HepG2 (cell line): ENCODE measurements around the gene DHRS1. TPM values are rescaled to one million over a fixed set of nuclear protein-coding genes. Genes with fewer than 3 reads are reported as not detected.

ENCODE experiments used
- ATRX ChIP-seq: sonication (generic); formaldehyde crosslinking; IDR thresholded peaks from 2 replicates; pipeline ENCODE4 v1.4.0; 2020; ENCODE audit warnings: missing genetic modification reagents, borderline replicate concordance
- BATF2 ChIP-seq: sonication (generic); formaldehyde crosslinking; IDR thresholded peaks from 2 replicates; pipeline ENCODE4 v1.8.0; 2022; ENCODE audit warnings: mild to moderate bottlenecking, missing genetic modification reagents, moderate library complexity
- ETS1 ChIP-seq: sonication (generic); formaldehyde crosslinking; IDR thresholded peaks from 2 replicates; pipeline ENCODE4 v1.4.0; 2020; ENCODE audit warnings: missing genetic modification reagents
- GATAD2A ChIP-seq: IDR thresholded peaks from 2 replicates; pipeline ENCODE4 v1.6.1; 2016
- GFI1 ChIP-seq: sonication (generic); formaldehyde crosslinking; IDR thresholded peaks from 2 replicates; pipeline ENCODE4 v1.5.0; 2020; ENCODE audit warnings: missing genetic modification reagents, mild to moderate bottlenecking, borderline replicate concordance
- GLMP ChIP-seq: sonication (generic); formaldehyde crosslinking; IDR thresholded peaks from 2 replicates; pipeline ENCODE4 v1.9.0; 2021; ENCODE audit warnings: missing genetic modification reagents, mild to moderate bottlenecking, borderline replicate concordance
- HMG20A ChIP-seq: IDR thresholded peaks from 2 replicates; pipeline ENCODE4 v1.6.1; 2016; ENCODE audit warnings: borderline replicate concordance
- HOXA9 ChIP-seq: sonication (generic); formaldehyde crosslinking; IDR thresholded peaks from 2 replicates; pipeline ENCODE4 v1.8.1; 2022; ENCODE audit warnings: missing genetic modification reagents, mild to moderate bottlenecking, moderate library complexity, borderline replicate concordance
- HOXD1 ChIP-seq: sonication (generic); formaldehyde crosslinking; IDR thresholded peaks from 2 replicates; pipeline ENCODE4 v1.5.0; 2020; ENCODE audit warnings: missing genetic modification reagents
- IKZF1 ChIP-seq: fragments of 450-650 bp; IDR thresholded peaks from 2 replicates; pipeline ENCODE4 v1.7.1; 2016
- JUN ChIP-seq: sonication (generic); formaldehyde crosslinking; IDR thresholded peaks from 2 replicates; pipeline ENCODE4 v1.4.0; 2020; ENCODE audit warnings: mild to moderate bottlenecking, missing genetic modification reagents
- LBX2 ChIP-seq: sonication (generic); formaldehyde crosslinking; IDR thresholded peaks from 2 replicates; pipeline ENCODE4 v1.5.0; 2020; ENCODE audit warnings: missing genetic modification reagents, mild to moderate bottlenecking, borderline replicate concordance
- MTA3 ChIP-seq: sonication (generic); formaldehyde crosslinking; IDR thresholded peaks from 2 replicates; pipeline ENCODE4 v1.4.0; 2020; ENCODE audit warnings: missing genetic modification reagents
- NCOA5 ChIP-seq: sonication (generic); formaldehyde crosslinking; IDR thresholded peaks from 2 replicates; pipeline ENCODE4 v1.4.0; 2020; ENCODE audit warnings: missing genetic modification reagents
- NFKB2 ChIP-seq: sonication (generic); formaldehyde crosslinking; IDR thresholded peaks from 2 replicates; pipeline ENCODE4 v1.4.0; 2020; ENCODE audit warnings: missing genetic modification reagents, borderline replicate concordance
- PHF5A ChIP-seq: IDR thresholded peaks from one replicate; pipeline ENCODE4 v1.6.1; 2018; ENCODE audit warnings: low read depth, missing genetic modification reagents; ENCODE audit not compliant: unreplicated experiment
- RORA ChIP-seq: sonication (generic); formaldehyde crosslinking; IDR thresholded peaks from 2 replicates; pipeline ENCODE4 v1.5.0; 2020; ENCODE audit warnings: mild to moderate bottlenecking, missing genetic modification reagents, moderate library complexity
- SRSF4 ChIP-seq: fragments of 200-400 bp; formaldehyde crosslinking; IDR thresholded peaks from one replicate; pipeline ENCODE4 v1.6.1; 2018; ENCODE audit warnings: mild to moderate bottlenecking, low read depth, low read length, moderate library complexity; ENCODE audit not compliant: poor library complexity, severe bottlenecking
- SUZ12 ChIP-seq: fragments of 150-350 bp; IDR thresholded peaks from 2 replicates; pipeline ENCODE4 v1.6.1; 2014; ENCODE audit warnings: low read depth, low read length
- ZNF382 ChIP-seq: sonication (generic); formaldehyde crosslinking; IDR thresholded peaks from 2 replicates; pipeline ENCODE4 v1.5.0; 2020; ENCODE audit warnings: missing genetic modification reagents, mild to moderate bottlenecking, borderline replicate concordance
- ZNF547 ChIP-seq: sonication (generic); formaldehyde crosslinking; IDR thresholded peaks from 2 replicates; pipeline ENCODE4 v1.5.1; 2020; ENCODE audit warnings: mild to moderate bottlenecking, missing genetic modification reagents
- ZNF607 ChIP-seq: sonication (generic); formaldehyde crosslinking; IDR thresholded peaks from 2 replicates; pipeline ENCODE4 v1.5.1; 2020; ENCODE audit warnings: missing genetic modification reagents, mild to moderate bottlenecking, borderline replicate concordance
- ZNF644 ChIP-seq: IDR thresholded peaks from 2 replicates; pipeline ENCODE4 v1.6.1; 2016; ENCODE audit warnings: low read depth
- ZNF674 ChIP-seq: sonication (generic); formaldehyde crosslinking; IDR thresholded peaks from 2 replicates; pipeline ENCODE4 v1.5.0; 2020; ENCODE audit warnings: low read depth, mild to moderate bottlenecking, missing genetic modification reagents
- ZNF704 ChIP-seq: sonication (generic); formaldehyde crosslinking; IDR thresholded peaks from 2 replicates; pipeline ENCODE4 v1.8.1; 2023; ENCODE audit warnings: mild to moderate bottlenecking, inconsistent platforms, moderate library complexity, missing genetic modification reagents, borderline replicate concordance
- ZNF790 ChIP-seq: sonication (generic); formaldehyde crosslinking; IDR thresholded peaks from 2 replicates; pipeline ENCODE4 v1.8.0; 2022; ENCODE audit warnings: missing genetic modification reagents, mild to moderate bottlenecking, borderline replicate concordance
- ZNF883 ChIP-seq: sonication (generic); formaldehyde crosslinking; IDR thresholded peaks from 2 replicates; pipeline ENCODE4 v1.5.1; 2020; ENCODE audit warnings: mild to moderate bottlenecking, missing genetic modification reagents; ENCODE audit errors: not compliant biosample characterization
- polyA plus RNA-seq, 8 experiments: library from polyadenylated mRNA; depleted of rRNA in 3 of 8; stranded (reverse) in 7 of 8; unstranded in 1 of 8; fragments of >200 nt; fragmentation: Illumina TruSeq in 4 of 8; extraction: Trizol in 4 of 8; gene quantifications; 2 replicates each; pipeline versions ENCODE4 v1.2.1 to v1.2.3, GENCODE V29; 2011 to 2016; ENCODE audit warnings: low read depth in 4 of 8, missing spikeins in 1 of 8, mixed read lengths in 1 of 8; ENCODE audit not compliant: insufficient read depth in 1 of 8
- total RNA-seq, 5 experiments: library from RNA; depleted of rRNA; stranded (reverse); fragments of >200 nt; fragmentation: Illumina TruSeq; extraction: Trizol; gene quantifications; 2 replicates each; pipeline ENCODE4 v1.2.3, GENCODE V29; 2016; ENCODE audit warnings: low read depth in 1 of 5

DHRS1 gene
- total and polyA plus RNA-seq, 2 of the 13 experiments (the other 11 are each of a cell fraction or from before 2014, with no cell fraction given), result 49.8 to 60.8 TPM

- TF ChIP-seq ZNF704 (CRISPR knock-in tag) (peak; percentile 89), ZNF607 (CRISPR knock-in tag) (peak; percentile 54), GLMP (no peak), SRSF4 (no peak), GFI1 (CRISPR knock-in tag) (no peak), RORA (no peak), ATRX (CRISPR knock-in tag) (no peak), HMG20A (CRISPR knock-in tag) (peak; percentile 78; the same call in 1 of the 2 replicates), SUZ12 (no peak), PHF5A (CRISPR knock-in tag) (peak; percentile 100), ZNF674 (CRISPR knock-in tag) (0 out of 2 replicates have a peak, but pooled peaks have one; percentile 8), ZNF547 (peak; percentile 38), NFKB2 (peak; percentile 37; the same call in 1 of the 2 replicates), GATAD2A (CRISPR knock-in tag) (peak; percentile 97), BATF2 (CRISPR knock-in tag) (no peak), HOXA9 (CRISPR knock-in tag) (no peak), NCOA5 (CRISPR knock-in tag) (no peak), MTA3 (no peak), ZNF883 (CRISPR knock-in tag) (no peak), HOXD1 (no peak), ZNF644 (CRISPR knock-in tag) (peak; percentile 96), JUN (CRISPR knock-in tag) (peak; percentile 97), LBX2 (CRISPR knock-in tag) (peak; percentile 13; the same call in 1 of the 2 replicates), IKZF1 (no peak), ZNF382 (no peak), ZNF790 (CRISPR knock-in tag) (0 out of 2 replicates have a peak, but pooled peaks have one; percentile 78), ETS1 (CRISPR knock-in tag) (no peak)
These were observed 8.2 kb upstream of the DHRS1 start, which contains the start of gene CIDEB (continued) for GRCh38 chr14:24307575-24308341.
